ENCODE results near the gene GSX1. TPM values are rescaled to one million over a fixed set of nuclear protein-coding genes. Genes with fewer than 3 reads are reported as not detected.
"Not testable (repeated sequence)": the region's sequence is repeated elsewhere in the genome, so short reads cannot be mapped to it uniquely, and the experiment has no call there.

The GSX1 gene
- total RNA-seq: not detected in 2 replicates

DNA sequence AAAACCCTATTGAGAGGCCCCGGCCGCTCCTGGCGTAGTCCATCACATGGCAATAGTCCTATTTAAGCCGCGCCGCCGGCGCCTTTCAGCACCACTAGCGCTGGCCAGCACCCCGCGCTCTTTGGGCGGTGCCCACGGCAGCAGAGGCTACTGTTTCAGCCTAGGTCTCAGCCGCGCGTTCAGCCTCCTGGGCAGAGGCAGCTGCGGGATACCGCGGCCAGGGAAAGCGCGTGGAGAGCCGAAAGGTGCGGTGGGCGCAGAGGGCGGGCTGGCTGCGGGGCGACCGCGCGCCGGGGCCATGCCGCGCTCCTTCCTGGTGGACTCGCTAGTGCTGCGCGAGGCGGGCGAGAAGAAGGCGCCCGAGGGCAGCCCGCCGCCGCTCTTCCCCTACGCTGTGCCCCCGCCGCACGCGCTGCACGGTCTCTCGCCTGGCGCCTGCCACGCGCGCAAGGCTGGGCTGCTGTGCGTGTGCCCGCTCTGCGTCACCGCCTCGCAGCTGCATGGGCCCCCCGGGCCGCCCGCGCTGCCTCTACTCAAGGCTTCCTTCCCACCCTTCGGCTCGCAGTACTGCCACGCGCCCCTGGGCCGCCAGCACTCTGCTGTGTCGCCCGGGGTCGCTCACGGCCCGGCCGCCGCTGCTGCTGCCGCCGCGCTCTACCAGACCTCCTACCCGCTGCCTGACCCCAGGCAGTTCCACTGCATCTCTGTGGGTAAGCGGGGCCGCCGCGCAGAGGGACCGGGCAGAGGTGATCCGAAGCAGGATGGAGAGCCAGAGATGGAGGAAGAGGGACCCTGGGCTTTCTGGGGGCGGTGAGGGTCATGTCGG, at the start of gene GSX1:
Gene GSX1, plus strand, starts transcription at position 91 of the 826 bp plus-strand sequence. Its CDS starts 208 bp downstream, at position 299.
- DNase-seq (ENCODE audit: low read depth in 2 of 2): peak; percentile 61 to 84

DNA sequence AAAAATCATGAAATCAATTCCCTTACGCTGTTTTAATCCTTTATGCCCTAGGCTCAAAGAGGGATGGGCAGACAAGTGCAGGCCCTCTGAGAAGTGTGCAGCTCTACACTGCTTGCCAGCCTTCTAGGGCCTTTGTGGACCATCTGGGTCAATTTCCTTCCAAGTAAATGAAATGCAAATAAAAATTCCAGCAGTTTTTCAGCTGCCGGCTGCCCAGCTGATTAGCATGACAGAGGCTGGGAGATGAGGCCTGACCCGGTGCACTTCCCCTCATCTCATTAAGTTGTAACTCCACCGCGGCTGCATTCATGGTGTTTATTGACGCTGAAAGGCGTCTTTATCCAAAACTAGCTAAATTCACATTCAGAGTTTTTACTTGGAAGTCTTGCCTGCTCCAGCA, 47.5 kb upstream of the GSX1 start:
- DNase-seq (ENCODE audit: low read depth in 2 of 2): no peak

DNA sequence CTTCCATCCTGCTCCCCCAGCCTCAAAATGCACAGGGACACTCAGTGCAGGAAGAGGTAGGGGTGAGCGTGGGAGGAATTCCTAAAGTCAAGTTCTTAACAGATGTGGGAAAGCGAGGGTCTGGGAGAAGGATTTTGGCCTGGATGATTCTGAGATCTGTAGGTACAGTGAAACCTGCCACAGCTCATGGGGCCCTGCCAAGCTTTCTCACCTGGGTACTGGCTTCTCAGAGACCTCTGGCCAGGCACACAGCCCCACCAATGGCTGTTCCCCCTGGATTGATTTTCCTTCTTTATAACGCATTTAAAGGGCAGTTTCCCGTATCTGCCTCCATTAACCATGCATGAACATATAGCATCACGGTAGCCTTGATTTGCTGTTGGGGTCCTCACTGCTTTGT, 47.0 kb upstream of the GSX1 start:
- DNase-seq (ENCODE audit: low read depth in 2 of 2): no peak

DNA sequence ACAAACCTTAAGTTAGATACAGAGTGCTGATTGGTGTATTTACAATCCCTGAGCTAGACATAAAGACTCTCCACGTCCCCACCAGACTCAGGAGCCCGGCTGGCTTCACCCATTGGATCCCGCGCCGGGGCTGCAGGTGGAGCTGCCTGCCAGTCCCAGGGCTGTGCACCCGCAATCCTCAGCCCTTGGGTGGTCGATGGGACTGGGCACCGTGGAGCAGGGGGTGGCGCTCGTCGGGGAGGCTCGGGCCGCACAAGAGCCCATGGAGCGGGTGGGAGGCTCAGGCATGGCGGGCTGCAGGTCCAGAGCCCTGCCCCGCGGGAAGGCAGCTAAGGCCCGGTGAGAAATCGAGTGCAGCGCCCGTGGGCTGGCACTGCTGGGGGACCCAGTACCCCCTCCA, 44.1 kb upstream of the GSX1 start:
- not testable (repeated sequence) for DNase-seq (ENCODE audit: low read depth in 2 of 2)

DNA sequence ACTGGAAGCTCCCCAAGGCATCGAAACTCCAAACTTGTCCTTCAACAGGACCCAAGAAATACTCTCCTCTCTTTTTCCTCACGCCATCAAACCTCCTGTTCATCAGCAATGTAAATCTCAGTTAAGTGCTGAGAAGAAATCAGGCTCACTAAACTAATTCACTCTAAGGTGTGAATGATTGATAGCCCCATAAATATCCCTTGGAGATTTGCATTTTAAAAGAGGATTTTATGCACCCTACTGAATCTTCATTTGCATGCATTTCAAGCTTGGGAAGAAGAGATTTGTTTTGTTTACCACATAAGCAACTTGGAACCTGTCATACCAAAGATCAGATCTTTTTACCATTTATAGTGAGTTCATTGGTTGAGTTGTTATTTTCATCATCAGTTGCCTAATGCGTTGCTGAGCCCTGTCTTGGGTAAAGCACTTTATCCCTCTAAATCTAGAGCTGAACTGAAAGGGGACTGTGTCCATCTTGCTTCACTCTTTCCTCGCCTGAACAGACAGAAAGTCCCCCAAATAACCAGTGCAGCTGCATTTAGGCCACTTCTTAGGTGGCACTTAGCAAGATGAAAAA, 40.2 kb upstream of the GSX1 start:
- DNase-seq (ENCODE audit: low read depth in 2 of 2): no peak

DNA sequence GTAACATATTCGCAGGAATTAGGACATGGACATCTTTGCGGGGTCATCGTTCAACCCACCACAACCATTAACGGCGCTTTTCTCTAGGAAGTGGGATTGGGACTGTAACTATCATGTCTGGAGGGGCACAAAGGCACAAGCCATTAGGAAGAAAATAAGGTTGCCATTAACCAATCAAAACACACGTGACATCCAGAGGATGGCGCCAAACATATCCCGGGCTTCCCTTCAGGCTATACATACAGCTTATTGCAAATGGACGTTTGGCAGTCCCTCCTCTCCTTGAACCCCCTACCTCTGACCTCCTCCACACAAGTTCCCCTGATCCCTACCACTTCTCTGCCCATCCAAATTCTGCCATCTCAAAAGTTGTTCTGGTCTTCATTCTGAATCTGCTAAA, 26.6 kb upstream of the GSX1 start:
- DNase-seq (ENCODE audit: low read depth in 2 of 2): no peak

DNA sequence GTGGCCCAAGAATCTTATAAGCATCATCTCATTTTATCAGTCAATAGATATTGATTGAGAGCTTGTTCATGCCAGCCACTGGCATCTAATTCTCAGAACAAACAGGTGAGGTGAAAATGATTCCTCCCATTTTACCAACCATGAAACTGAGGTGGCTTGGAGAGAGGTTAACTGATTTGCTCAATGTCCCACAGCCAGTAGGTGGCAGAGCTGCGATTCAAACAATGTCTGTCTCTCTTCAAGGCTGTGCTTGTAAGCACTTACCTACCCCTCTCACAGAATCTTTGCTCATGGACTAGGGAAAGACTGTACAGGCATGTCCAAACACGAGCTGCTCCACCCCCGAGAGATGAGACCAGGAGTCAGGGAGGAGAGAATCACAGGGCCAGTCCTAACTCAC, 21.5 kb upstream of the GSX1 start:
- peak; percentile 5 to 26 for DNase-seq (ENCODE audit: low read depth in 2 of 2)

DNA sequence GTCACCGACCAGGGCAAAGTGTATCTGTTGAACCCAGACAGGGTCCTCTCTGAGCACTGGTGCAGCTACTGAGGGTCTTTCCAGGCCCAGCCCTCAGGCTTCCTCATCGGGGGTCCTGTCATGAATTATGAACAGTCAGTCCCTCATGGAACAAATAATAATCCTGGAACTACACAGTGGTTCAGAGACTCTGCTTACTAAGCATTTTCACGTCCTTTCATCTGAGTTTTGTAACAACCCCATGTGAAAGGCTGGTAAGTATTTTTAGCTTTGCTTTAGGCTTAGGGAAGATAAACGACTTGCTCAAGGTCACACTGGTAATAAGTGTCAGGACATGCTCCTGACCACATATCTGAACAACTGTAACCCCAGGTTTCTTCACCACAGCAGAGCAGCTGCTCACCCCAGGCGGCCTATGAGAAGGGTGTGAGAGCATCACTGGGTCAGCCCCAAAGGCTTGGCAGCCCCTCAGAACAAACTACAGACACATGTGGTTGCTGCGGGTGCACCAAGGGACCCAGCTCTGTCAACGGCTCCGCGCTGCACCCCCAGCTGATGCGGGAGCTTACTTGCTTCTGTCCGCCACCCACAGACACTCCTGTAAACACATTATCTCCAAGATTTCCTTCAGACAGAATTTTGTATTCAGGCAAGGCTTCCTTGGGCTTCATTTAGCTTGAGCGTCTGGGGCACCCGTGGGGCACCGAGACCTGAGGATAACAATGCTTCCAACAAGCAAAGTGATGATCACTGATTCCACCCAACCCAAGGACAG, 19.4 kb upstream of the GSX1 start:
- DNase-seq (ENCODE audit: low read depth in 2 of 2): no peak

DNA sequence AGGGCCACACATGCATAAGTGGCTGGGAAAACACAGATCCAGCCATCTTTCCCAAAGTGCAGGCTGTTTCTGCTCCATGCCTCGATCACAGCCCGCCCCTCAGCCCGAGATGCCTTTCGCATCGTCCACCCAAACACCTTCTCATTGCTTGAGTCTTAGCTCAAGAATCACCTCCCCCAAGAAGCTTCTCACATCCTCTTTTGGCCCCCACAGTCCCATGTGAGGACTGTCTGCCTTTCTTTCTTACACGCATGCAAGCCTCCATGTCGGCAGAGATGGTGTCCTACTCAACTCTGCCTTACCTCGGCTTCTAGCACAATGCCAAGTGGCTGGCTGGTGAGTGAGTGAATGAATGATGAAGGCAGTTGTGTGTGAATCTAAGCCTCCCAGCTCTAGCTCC, 18.1 kb upstream of the GSX1 start:
- DNase-seq (ENCODE audit: low read depth in 2 of 2): no peak

DNA sequence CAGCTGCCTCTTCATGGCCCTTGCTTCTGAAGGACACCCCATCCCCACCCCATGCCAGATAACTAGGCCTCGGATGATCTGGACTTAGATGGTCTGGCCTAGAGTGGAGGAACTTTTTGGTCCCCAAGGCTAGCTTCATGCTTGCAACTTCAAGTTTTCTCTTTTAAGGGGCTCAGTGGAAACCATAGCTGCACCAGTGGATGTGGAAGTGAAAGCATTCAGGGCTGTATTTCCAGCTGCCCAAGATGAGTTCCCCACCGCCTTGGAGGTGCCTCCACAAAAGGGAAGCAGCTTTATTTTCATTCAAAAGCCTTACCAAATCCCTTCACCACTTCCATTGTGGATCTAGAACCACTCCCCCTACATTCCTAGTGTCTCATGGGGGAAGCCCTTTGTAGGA, 17.6 kb upstream of the GSX1 start:
- no peak for DNase-seq (ENCODE audit: low read depth in 2 of 2)

DNA sequence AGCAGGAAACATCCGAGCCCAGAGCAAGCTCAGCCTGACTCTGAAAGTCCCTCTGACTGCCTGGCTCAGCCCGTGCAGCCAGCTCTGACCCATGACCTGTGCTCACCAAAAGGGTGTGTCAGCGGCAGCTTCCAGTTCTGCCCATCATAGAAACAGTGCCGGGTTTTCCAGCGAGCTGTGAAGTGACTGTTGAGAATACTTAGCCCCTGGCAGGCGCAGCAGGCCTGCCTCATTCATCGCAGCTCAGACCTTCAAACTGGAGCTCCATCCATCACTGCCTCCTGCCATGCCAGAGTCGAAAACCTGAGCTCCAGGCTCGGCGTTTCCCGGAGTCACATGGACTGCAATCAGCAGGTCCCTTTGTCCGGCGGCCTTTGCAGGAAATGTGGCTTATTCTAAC, 16.3 kb upstream of the GSX1 start:
- DNase-seq (ENCODE audit: low read depth in 2 of 2): no peak

DNA sequence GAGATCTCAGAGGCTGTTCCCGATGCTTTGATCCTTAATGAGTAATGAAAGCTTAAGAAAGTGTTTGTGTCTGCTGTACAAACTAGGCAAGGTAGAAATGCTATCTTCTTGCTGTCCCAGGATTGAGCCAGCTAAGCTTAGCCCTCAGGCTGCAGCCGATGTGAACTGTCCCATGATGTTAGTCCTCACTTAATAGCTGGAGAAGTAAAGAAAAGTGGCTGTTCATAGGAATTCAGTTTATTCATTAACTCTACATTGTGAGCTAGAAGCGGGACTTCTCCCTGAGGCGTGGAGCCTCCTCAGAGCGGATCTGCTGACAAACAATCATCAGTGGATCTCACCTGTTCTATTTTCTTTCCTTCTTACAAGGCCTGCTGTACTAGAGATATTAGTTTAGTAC, 10.1 kb upstream of the GSX1 start:
- DNase-seq (ENCODE audit: low read depth in 2 of 2): no peak

DNA sequence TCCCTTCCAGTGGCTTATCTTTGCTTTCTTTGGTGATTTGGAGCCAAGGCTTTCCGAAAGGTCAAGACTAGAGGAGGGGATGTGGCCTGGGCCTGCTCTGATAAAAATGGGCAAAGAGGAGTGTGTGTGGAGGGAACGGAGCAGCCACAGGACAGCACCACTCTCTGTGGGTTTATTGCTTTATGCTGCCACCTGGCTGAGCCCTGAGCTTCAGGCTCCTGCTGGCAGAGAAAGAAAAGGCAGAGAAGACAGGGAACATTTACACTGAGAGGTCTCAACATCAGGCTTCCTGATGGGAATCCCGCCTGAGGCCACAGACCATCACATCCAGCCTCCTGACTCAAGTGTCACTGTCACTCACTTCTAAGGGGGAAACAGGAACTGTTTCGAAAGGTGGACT, 9.2 kb upstream of the GSX1 start:
- DNase-seq (ENCODE audit: low read depth in 2 of 2): peak in 1 of 2 donors; percentile 22

DNA sequence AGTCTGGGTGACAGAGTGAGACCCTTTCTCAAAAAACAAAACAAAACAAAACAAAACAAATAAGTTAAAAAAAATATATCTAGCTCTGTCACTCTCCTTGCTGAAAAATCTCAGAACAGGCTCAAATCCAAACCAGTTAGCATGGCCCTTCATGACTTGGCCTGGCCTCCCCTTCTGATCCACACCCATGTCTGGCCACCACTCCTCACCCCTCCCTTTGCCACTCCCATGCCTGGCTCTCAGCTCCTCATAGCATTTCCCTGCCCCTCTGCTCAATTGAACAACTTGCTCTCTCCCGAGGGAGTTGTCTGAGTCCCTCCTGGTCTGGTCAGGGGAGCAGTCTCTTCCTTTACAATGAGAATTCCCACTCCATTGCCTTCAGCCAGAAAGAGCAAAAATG, 4.0 kb upstream of the GSX1 start:
- no peak for DNase-seq (ENCODE audit: low read depth in 2 of 2)

DNA sequence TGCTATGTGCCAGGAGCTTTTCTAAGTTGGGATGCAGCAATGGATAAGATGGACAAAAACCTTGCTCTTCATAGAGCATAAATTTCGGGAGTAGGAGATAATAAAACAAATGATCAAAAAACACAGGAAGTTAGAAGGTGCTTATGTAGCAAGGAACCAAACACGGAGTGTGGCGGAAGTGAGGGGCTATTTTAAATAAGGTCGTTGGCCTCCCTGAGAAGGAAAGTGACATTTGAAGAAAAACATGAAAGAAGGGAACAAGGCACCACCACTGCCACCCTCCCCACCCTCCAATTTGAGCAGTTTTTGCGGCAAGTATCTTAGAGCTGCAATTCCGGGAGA, 3.2 kb upstream of the GSX1 start:
- DNase-seq (ENCODE audit: low read depth in 2 of 2): no peak

DNA sequence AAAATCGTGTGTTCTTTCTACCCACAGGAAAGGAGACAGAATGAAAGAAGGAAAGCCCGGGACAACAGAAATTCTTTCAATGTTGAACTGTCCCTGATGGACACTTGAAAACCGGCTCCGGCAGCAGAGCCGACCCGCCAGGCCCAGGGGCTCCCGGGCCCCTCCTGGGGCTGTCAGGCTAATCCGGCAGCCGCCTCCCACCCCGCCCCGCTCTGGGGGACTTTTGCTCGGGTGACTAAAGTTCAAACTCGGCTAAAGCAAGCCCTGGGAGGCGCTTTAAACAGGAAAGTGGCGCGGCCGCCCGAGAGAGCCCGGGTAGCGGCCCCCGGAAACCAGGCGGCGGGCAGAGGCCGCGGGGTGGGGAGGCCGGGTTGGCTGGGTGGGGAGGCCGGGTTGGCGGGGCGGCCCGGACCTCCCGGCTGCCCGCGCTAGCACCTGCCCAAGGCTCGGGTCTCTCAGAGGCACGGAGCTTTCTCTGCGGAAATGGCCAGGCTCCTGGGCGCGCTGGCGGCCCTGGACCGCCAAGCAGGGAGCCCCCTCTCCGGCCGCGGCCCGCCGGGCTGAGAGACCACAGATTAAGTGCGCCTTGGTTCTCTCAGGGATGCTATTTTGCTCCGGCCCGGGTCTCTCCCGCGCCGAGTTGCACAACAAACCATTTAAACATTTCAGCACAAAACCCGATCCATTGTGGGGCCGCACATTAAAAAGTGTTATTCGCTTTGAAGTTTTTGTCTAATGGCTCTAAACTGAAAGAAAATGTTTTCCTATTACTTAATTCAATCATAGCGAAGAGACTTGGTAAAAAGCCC, 2.6 kb upstream of the GSX1 start:
- DNase-seq (ENCODE audit: low read depth in 2 of 2): no peak

DNA sequence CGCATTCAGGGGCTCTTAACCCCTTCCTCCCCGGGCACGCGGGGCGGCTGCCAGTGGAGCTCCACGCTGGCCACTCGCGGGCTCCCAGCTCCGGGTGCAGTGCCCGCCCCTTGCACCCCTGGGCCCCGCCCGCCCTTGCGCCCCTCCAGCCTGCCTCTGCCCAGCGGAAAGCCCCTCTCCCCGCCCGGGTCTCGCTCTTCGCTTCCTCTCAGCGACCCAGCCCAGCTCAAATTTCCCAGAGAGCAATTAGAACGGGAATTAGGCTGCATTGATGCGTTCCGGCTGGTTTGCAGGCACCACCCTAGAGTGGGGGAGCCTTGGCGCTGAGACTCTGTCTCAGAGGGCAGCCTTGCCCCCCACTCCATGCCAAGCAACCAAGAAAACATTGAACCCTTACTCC, 1.8 kb upstream of the GSX1 start:
- no peak for DNase-seq (ENCODE audit: low read depth in 2 of 2)

DNA sequence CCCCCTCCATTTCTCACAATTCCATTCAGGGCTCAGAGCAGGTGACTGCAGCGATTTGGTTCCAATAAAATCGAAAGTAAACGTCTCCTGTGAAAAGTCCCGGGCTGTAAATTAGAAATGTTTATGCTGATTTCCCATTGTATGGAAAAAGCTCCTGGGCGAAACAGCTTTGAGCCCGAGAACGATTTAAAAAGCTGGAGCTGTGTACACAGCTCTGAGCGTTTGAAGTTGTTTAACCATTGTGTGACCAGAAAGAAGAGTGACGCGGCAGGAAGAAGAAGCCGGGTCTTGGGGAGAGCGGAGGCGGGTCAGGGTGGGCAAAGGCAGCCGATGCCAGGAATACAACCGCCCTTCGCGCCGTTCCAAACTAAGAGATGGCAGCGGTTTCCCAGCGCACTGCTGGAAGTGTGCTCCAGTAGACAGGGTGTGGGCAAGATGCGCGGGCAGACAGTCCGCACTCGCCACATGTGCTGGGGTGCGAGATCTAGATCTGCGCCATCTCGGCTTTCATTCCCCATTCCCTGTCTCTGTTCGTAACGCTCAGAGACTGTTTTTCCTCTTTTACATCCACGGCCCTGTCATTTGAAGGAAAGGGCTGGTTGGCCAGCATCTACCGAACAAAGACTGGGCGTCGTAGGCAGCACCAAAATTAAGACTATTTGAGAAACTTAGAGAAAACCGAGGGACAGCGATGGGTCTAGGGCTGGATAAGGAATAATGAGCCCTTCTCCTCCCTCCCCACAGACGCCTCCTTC, 960 bp upstream of the GSX1 start:
- DNase-seq (ENCODE audit: low read depth in 2 of 2): no peak

DNA sequence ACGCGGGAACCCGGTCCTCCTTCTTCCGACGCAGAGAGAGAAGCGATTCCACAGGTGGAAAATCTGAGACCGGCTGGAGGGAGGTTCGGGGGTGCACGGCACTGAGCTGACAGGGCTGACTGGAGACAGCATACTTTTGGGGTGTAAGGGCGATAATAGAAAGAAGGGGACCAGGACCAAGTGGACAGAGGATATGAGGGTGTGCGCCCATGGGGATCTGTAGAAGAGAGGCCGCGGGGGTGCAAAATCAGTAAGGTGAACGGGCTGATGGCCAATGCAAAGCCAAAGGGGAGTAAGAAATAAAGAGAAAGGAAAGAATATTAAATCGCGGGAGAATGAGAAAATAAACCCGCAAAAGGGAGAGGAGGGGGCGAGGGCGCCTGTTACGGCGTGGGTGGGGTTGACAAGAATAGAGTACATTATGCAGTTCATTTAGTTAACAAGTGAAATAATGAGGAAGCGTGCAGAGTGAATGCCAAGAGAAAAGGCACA, 336 bp upstream of the GSX1 start:
- DNase-seq (ENCODE audit: low read depth in 2 of 2): no peak

DNA sequence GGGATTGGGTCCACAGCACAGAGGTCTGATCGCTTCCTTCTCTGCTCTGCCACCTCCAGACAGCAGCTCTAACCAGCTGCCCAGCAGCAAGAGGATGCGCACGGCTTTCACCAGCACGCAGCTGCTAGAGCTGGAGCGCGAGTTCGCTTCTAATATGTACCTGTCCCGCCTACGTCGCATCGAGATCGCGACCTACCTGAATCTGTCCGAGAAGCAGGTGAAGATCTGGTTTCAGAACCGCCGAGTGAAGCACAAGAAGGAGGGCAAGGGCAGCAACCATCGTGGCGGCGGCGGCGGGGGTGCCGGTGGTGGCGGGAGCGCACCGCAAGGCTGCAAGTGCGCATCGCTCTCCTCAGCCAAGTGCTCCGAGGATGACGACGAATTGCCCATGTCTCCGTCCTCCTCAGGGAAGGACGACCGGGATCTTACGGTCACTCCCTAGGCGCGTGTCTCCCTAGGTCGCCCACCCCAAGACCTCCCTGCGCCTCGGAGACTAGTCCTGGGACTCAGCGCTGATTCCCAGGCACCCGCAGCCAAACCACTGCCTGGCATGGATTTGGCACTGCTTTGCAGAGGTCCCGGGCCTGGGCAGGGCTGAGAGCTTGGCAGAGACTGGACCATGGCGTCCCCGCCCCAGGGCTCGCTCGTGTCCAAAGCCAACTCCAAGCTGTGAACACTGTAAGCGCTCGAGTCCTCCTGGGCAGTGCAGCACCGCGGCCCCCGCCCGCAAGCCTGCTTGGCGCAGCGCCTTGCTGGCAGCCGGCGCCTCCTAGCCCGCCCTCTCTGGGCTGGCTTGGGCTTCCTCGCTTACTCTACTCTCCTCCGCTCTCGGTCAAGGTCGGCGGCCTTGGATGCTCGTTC, 1.5 kb downstream of the GSX1 start:
- no peak for DNase-seq (ENCODE audit: low read depth in 2 of 2)

Measured in dermis microvascular lymphatic vessel endothelial cell (primary cell).